GM12878 (cell line): ENCODE measurements around the gene MTHFD1. TPM values are rescaled to one million over a fixed set of nuclear protein-coding genes. Genes with fewer than 3 reads are reported as not detected.

Source experiments
- ATAC-seq: fragments of 200-7000 bp; cut with Tn5 transposase; 3 replicates; pipeline ENCODE4 v1.9.1; 2020; ENCODE audit warnings: mild to moderate bottlenecking, moderate library complexity
- BruUV-seq: library from RNA; stranded (reverse); fragments of 400-500 nt; replicated peaks from 2 replicates; lab custom pipeline; 2021; lab: Mats Ljungman, UMichigan
- CTCF ChIA-PET: fragments of 300-600 bp; sonication (Branson Sonifier 250); formaldehyde crosslinking; extraction: SDS; loops from one replicate; lab custom pipeline; 2021; ENCODE audit warnings: inconsistent platforms; lab: Yijun Ruan, JAX
- POLR2A ChIA-PET: fragments of 350-600 bp; formaldehyde crosslinking; extraction: SDS; loops from one replicate; lab custom pipeline; 2021; ENCODE audit warnings: inconsistent platforms; lab: Charles Lee
- RAD21 ChIA-PET: fragments of 300-600 bp; sonication (Branson Sonifier 250); formaldehyde crosslinking; loops from one replicate; lab custom pipeline; 2023; ENCODE audit warnings: antibody characterized with exemption; ENCODE audit not compliant: unreplicated experiment; lab: Charles Lee
- SMC1A ChIA-PET: fragments of 300-600 bp; sonication (Branson Sonifier 250); formaldehyde crosslinking; loops from one replicate; lab custom pipeline; 2023; ENCODE audit not compliant: unreplicated experiment, uncharacterized antibody; lab: Charles Lee
- DNase-seq: peaks from one replicate; pipeline ENCODE4 v3.0.0-alpha.2; 2011; ENCODE audit warnings: low read depth, low spot score
- FAIRE-seq: peaks from 3 replicates; lab custom pipeline; 2011; peaks lifted over from hg19 to GRCh38; lab: Jason Lieb, UNC
- H2AFZ ChIP-seq: 2 replicates; pipeline ENCODE4 v1.6.0; 2011; ENCODE audit warnings: low read depth, low read length, control low read depth; ENCODE audit not compliant: control insufficient read depth
- H3K27ac ChIP-seq: 2 replicates; pipeline ENCODE4 v1.5.1; 2011; ENCODE audit warnings: control low read depth; ENCODE audit not compliant: control insufficient read depth, insufficient read depth
- H3K27me3 ChIP-seq, 2 experiments: replicated peaks in 1 of 2; 2 replicates each; pipeline versions ENCODE4 v1.6.0 to v1.6.1; 2011; ENCODE audit warnings: low read length in 1 of 2; ENCODE audit not compliant: control insufficient read depth in 2 of 2, insufficient read depth in 2 of 2
- H3K36me3 ChIP-seq, 2 experiments: 2 replicates each; pipeline ENCODE4 v1.5.1; 2011; ENCODE audit warnings: low read length in 1 of 2; ENCODE audit not compliant: control insufficient read depth in 2 of 2, insufficient read depth in 2 of 2
- H3K4me1 ChIP-seq: 2 replicates; pipeline ENCODE4 v1.6.1; 2011; ENCODE audit warnings: mild to moderate bottlenecking, low read length, moderate library complexity, mixed read lengths; ENCODE audit not compliant: control insufficient read depth, insufficient read depth
- H3K4me2 ChIP-seq: 2 replicates; pipeline ENCODE4 v1.6.0; 2011; ENCODE audit warnings: control low read depth; ENCODE audit not compliant: control insufficient read depth, insufficient read depth
- H3K4me3 ChIP-seq: fragments of 200-600 bp; sonication (generic); 2 replicates; pipeline ENCODE4 v1.5.1; 2016
- H3K79me2 ChIP-seq: 2 replicates; pipeline ENCODE4 v1.6.0; 2011; ENCODE audit warnings: low read length; ENCODE audit not compliant: control insufficient read depth, insufficient read depth
- H3K9ac ChIP-seq: 2 replicates; pipeline ENCODE4 v1.8.0; 2011; ENCODE audit warnings: low read length, control low read depth, mixed read lengths; ENCODE audit not compliant: control insufficient read depth, insufficient read depth
- H3K9me3 ChIP-seq: replicated peaks from 3 replicates; pipeline ENCODE4 v1.5.1; 2011; ENCODE audit warnings: mild to moderate bottlenecking, low read length; ENCODE audit not compliant: control insufficient read depth, insufficient read depth
- H4K20me1 ChIP-seq: 2 replicates; pipeline ENCODE4 v1.6.0; 2011; ENCODE audit not compliant: control insufficient read depth, insufficient read depth
- BCL11A ChIP-seq: IDR thresholded peaks from 2 replicates; pipeline ENCODE4 v1.6.1; 2011; ENCODE audit warnings: low read depth, low read length
- DPF2 ChIP-seq: fragments of 450-650 bp; IDR thresholded peaks from 2 replicates; pipeline ENCODE4 v1.6.1; 2017; ENCODE audit warnings: mild to moderate bottlenecking
- NFXL1 ChIP-seq: fragments of 450-650 bp; IDR thresholded peaks from 2 replicates; pipeline ENCODE4 v1.6.1; 2017; ENCODE audit warnings: antibody characterized with exemption, mild to moderate bottlenecking, borderline replicate concordance
- NFYB ChIP-seq: IDR thresholded peaks from 2 replicates; pipeline ENCODE4 v1.6.1; 2011; ENCODE audit warnings: low read depth, mild to moderate bottlenecking, low read length, improper control_type of control experiment, moderate library complexity; ENCODE audit not compliant: insufficient read depth
- NRF1 ChIP-seq: conservative IDR thresholded peaks from 2 replicates; pipeline ENCODE4 v1.6.1; 2011; ENCODE audit warnings: mild to moderate bottlenecking, low read depth, low read length, improper control_type of control experiment
- SMAD1 ChIP-seq: fragments of 450-650 bp; IDR thresholded peaks from 2 replicates; pipeline ENCODE4 v1.6.1; 2018; ENCODE audit warnings: mild to moderate bottlenecking, low read depth; ENCODE audit not compliant: partially characterized antibody
- SMAD5 ChIP-seq: IDR thresholded peaks from 2 replicates; pipeline ENCODE4 v1.6.1; 2016; ENCODE audit warnings: antibody characterized with exemption, low read depth
- WGBS: methylation state at CpG from one replicate; pipeline ENCODE4 v1.1.6; 2016; ENCODE audit warnings: low lambda C conversion rate; ENCODE audit not compliant: insufficient replicate concordance, insufficient coverage; ENCODE audit errors: missing lambda C conversion rate; 5-methylcytosine and 5-hydroxymethylcytosine counted together
- in situ Hi-C: fragments of 300-500 bp; cut with MboI; formaldehyde crosslinking; loops from 9 replicates; pipeline ENCODE4 v1.14.3; 2018; ENCODE audit warnings: mixed read lengths
- intact Hi-C: fragments of 100-400 bp; cut with micrococcal nuclease; formaldehyde crosslinking; loops from one replicate; pipeline ENCODE4 v1.14.2; 2022; ENCODE audit not compliant: unreplicated experiment
- polyA plus RNA-seq, 11 experiments: library from polyadenylated mRNA; depleted of rRNA in 4 of 11; unstranded in 6 of 11; stranded (reverse) in 5 of 11; fragments of >200 nt; fragmentation: Nextera tagmentation in 4 of 11; fragmentation: Illumina TruSeq in 1 of 11; extraction: Ambion mirVana in 4 of 11; extraction: Trizol in 1 of 11; gene quantifications; 1 replicate in 1 of 11; 2 replicates in 10 of 11; pipeline versions ENCODE4 v1.2.1 to v1.2.3, GENCODE V29; 2011 to 2016; ENCODE audit warnings: inconsistent platforms in 2 of 11, missing spikeins in 2 of 11, low read depth in 1 of 11
- total RNA-seq, 4 experiments: library from RNA; depleted of rRNA in 3 of 4; stranded (reverse); fragments of >200 nt in 3 of 4; fragmentation: Illumina TruSeq in 1 of 4; extraction: Trizol in 1 of 4; gene quantifications; 2 replicates each; pipeline versions ENCODE4 v1.2.1 to v1.2.3, GENCODE V29; 2013 to 2021
- TF ChIP-seq, protein P1 (sequence below): IDR thresholded peaks from 2 replicates; pipeline ENCODE4 v1.6.1; 2012; ENCODE audit warnings: mild to moderate bottlenecking, low read depth, low read length
- TF ChIP-seq, protein P2 (sequence below): fragments of 450-650 bp; IDR thresholded peaks from 2 replicates; pipeline ENCODE4 v1.6.1; 2017; ENCODE audit warnings: mild to moderate bottlenecking, moderate library complexity
- TF ChIP-seq, protein P3 (sequence below): IDR thresholded peaks from 2 replicates; pipeline ENCODE4 v1.6.1; 2011; ENCODE audit warnings: low read depth, mild to moderate bottlenecking, low read length, moderate library complexity, borderline replicate concordance; ENCODE audit errors: extremely low read depth
- TF ChIP-seq, protein P4 (sequence below): IDR thresholded peaks from 2 replicates; pipeline ENCODE4 v1.6.1; 2011; ENCODE audit warnings: borderline replicate concordance, low read depth, mild to moderate bottlenecking, moderate library complexity, mixed read lengths, low read length; ENCODE audit not compliant: insufficient read depth; ENCODE audit errors: extremely low read length

MTHFD1 gene
- total and polyA plus RNA-seq, 10 of the 15 experiments (the other 5 are each of a cell fraction or from before 2014, with no cell fraction given): 99.3 to 310 (median 173) TPM

DNA sequence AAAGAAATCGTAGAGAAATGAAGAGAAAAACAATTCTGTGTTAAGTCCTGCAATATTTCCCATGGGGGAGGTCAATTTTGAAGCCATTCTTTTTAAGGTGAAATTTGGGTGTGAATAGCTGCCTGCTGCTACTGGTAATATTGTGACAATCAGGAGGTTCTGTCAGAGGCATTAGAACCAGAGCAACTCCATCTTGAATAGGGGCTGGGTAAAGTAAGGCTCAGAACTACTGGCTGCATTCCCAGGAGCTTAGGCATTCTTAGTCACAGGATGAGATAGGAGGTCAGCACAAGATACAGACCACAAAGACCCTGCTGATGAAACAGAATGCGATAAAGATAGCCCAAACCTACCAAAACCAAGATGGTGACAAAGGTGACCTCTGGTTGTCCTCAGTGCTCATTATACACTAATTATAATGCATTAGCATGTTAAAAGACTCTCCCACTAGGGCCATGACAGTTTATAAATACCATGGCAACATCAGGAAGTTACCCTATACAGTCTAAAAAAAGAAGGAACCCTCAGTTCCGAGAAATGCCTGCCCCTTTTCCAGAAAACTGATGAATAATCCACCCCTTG lies 24.8 kb upstream of the MTHFD1 start:
- H3K9ac ChIP-seq: no peak overlapping the region
- H3K27ac ChIP-seq: no peak overlapping the region
- intact Hi-C loops (no loop called here), in situ Hi-C loops (loop anchor here (25.0 kb wide), 1 partner anchor 524 kb away; the partner anchor contains the start of gene SPTB)
- ChIA-PET RAD21 (no interaction called here), POLR2A (no interaction called here), SMC1A (no interaction called here), CTCF (interaction anchor here (0.9 kb wide), 1 partner anchor 114 kb away, joined by 3 read pairs; no protein-coding TSS in a partner anchor)
- WGBS: 58% methylated on average over 3 of the region's 3 CpGs
- no peaks in the 10 kb centered on the region for H3K9me3 ChIP-seq
- H4K20me1 ChIP-seq: no peaks in the 10 kb centered on the region
- no peak for ATAC-seq
- H3K79me2 ChIP-seq: no peaks in the 10 kb centered on the region
- FAIRE-seq: no peak
- no peaks in the 10 kb centered on the region for H3K36me3 ChIP-seq
- no peak for DNase-seq
- H3K27me3 ChIP-seq: no peaks in the 10 kb centered on the region
- BruUV-seq: no TSS peak
- H3K4me3 ChIP-seq: no peak overlapping the region
- no peak overlapping the region for H3K4me2 ChIP-seq
- no peak overlapping the region for H2AFZ ChIP-seq
- TF ChIP-seq, protein P1, sequence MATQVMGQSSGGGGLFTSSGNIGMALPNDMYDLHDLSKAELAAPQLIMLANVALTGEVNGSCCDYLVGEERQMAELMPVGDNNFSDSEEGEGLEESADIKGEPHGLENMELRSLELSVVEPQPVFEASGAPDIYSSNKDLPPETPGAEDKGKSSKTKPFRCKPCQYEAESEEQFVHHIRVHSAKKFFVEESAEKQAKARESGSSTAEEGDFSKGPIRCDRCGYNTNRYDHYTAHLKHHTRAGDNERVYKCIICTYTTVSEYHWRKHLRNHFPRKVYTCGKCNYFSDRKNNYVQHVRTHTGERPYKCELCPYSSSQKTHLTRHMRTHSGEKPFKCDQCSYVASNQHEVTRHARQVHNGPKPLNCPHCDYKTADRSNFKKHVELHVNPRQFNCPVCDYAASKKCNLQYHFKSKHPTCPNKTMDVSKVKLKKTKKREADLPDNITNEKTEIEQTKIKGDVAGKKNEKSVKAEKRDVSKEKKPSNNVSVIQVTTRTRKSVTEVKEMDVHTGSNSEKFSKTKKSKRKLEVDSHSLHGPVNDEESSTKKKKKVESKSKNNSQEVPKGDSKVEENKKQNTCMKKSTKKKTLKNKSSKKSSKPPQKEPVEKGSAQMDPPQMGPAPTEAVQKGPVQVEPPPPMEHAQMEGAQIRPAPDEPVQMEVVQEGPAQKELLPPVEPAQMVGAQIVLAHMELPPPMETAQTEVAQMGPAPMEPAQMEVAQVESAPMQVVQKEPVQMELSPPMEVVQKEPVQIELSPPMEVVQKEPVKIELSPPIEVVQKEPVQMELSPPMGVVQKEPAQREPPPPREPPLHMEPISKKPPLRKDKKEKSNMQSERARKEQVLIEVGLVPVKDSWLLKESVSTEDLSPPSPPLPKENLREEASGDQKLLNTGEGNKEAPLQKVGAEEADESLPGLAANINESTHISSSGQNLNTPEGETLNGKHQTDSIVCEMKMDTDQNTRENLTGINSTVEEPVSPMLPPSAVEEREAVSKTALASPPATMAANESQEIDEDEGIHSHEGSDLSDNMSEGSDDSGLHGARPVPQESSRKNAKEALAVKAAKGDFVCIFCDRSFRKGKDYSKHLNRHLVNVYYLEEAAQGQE: no peak
- TF ChIP-seq NRF1: no peak
- TF ChIP-seq NFXL1: no peak
- TF ChIP-seq SMAD5: no peak
- TF ChIP-seq SMAD1: no peak
- TF ChIP-seq BCL11A: no peak
- no peak for TF ChIP-seq DPF2
- TF ChIP-seq, protein P2, sequence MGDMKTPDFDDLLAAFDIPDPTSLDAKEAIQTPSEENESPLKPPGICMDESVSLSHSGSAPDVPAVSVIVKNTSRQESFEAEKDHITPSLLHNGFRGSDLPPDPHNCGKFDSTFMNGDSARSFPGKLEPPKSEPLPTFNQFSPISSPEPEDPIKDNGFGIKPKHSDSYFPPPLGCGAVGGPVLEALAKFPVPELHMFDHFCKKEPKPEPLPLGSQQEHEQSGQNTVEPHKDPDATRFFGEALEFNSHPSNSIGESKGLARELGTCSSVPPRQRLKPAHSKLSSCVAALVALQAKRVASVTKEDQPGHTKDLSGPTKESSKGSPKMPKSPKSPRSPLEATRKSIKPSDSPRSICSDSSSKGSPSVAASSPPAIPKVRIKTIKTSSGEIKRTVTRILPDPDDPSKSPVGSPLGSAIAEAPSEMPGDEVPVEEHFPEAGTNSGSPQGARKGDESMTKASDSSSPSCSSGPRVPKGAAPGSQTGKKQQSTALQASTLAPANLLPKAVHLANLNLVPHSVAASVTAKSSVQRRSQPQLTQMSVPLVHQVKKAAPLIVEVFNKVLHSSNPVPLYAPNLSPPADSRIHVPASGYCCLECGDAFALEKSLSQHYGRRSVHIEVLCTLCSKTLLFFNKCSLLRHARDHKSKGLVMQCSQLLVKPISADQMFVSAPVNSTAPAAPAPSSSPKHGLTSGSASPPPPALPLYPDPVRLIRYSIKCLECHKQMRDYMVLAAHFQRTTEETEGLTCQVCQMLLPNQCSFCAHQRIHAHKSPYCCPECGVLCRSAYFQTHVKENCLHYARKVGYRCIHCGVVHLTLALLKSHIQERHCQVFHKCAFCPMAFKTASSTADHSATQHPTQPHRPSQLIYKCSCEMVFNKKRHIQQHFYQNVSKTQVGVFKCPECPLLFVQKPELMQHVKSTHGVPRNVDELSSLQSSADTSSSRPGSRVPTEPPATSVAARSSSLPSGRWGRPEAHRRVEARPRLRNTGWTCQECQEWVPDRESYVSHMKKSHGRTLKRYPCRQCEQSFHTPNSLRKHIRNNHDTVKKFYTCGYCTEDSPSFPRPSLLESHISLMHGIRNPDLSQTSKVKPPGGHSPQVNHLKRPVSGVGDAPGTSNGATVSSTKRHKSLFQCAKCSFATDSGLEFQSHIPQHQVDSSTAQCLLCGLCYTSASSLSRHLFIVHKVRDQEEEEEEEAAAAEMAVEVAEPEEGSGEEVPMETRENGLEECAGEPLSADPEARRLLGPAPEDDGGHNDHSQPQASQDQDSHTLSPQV: no peak
- TF ChIP-seq, protein P3, sequence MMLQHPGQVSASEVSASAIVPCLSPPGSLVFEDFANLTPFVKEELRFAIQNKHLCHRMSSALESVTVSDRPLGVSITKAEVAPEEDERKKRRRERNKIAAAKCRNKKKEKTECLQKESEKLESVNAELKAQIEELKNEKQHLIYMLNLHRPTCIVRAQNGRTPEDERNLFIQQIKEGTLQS: no peak
- TF ChIP-seq NFYB: no peak
- TF ChIP-seq, protein P4, sequence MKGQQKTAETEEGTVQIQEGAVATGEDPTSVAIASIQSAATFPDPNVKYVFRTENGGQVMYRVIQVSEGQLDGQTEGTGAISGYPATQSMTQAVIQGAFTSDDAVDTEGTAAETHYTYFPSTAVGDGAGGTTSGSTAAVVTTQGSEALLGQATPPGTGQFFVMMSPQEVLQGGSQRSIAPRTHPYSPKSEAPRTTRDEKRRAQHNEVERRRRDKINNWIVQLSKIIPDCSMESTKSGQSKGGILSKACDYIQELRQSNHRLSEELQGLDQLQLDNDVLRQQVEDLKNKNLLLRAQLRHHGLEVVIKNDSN: no peak
- TF ChIP-seq, all 136 proteins: peak for 0
- H3K4me1 ChIP-seq: no peaks in the 10 kb centered on the region
